GM18526 (cell line): Measurements from ENCODE around the gene SNAPC1.

Experiments
- POLR2A ChIP-seq: IDR thresholded peaks from 3 replicates; pipeline ENCODE4 v1.6.1; 2011; ENCODE audit not compliant: insufficient read length; ENCODE audit errors: extremely low read depth

The SNAPC1 gene

GRCh38 chr14:61764342-61765122 lies 2.3 kb downstream of the SNAPC1 start:
- TF ChIP-seq POLR2A: no peak

GRCh38 chr14:61765225-61765943 lies 3.2 kb downstream of the SNAPC1 start:
- no peak for TF ChIP-seq POLR2A

- no peak for TF ChIP-seq POLR2A
Observed at GRCh38 chr14:61766151-61766550, 3.9 kb downstream of the SNAPC1 start.

GRCh38 chr14:61768240-61768639 lies 6.0 kb downstream of the SNAPC1 start:
- no peak for TF ChIP-seq POLR2A

GRCh38 chr14:61769893-61770292 lies 7.7 kb downstream of the SNAPC1 start:
- no peak for TF ChIP-seq POLR2A

GRCh38 chr14:61774861-61775260 lies 12.6 kb downstream of the SNAPC1 start:
- TF ChIP-seq POLR2A: no peak

- TF ChIP-seq POLR2A: no peak
Observed at GRCh38 chr14:61780125-61780524, 17.9 kb downstream of the SNAPC1 start.

- no peak for TF ChIP-seq POLR2A
Observed at GRCh38 chr14:61797309-61797708, 35.1 kb downstream of the SNAPC1 start.

GRCh38 chr14:61802010-61802568 lies 39.9 kb downstream of the SNAPC1 start:
- TF ChIP-seq POLR2A: no peak

GRCh38 chr14:61803755-61804154 lies 41.5 kb downstream of the SNAPC1 start:
- no peak for TF ChIP-seq POLR2A

- TF ChIP-seq POLR2A: no peak
Observed at GRCh38 chr14:61805451-61805850, 43.2 kb downstream of the SNAPC1 start.

- TF ChIP-seq POLR2A: no peak
Observed at GRCh38 chr14:61811882-61812346, 49.7 kb downstream of the SNAPC1 start.

GRCh38 chr14:61812347-61813095 lies 50.3 kb downstream of the SNAPC1 start, which contains the start of gene SYT16:
TSS of gene SYT16 (plus strand) at chr14:61812703.
- TF ChIP-seq POLR2A: no peak

GRCh38 chr14:61813096-61813606 lies 50.9 kb downstream of the SNAPC1 start:
- TF ChIP-seq POLR2A: no peak

- no peak for TF ChIP-seq POLR2A
Observed at GRCh38 chr14:61822458-61822857, 60.2 kb downstream of the SNAPC1 start.

GRCh38 chr14:61832783-61833182 lies 70.6 kb downstream of the SNAPC1 start:
- TF ChIP-seq POLR2A: no peak

GRCh38 chr14:61836184-61836583 lies 74.0 kb downstream of the SNAPC1 start:
- no peak for TF ChIP-seq POLR2A
